ENCODE results near the gene CIAO1.

- TF ChIP-seq CTCF (IDR thresholded peaks at IDR 0.05): no peak
- TF ChIP-seq ZFX (IDR thresholded peaks at IDR 0.05; ENCODE audit: borderline replicate concordance): no peak
Observed at GRCh38 chr2:96271995-96272394, 6.0 kb downstream of the CIAO1 start.
